Lung (tissue), 12 donors: ENCODE data around the gene PPP1R36. TPM values are rescaled to one million over a fixed set of nuclear protein-coding genes. Genes with fewer than 3 reads are reported as not detected.
"Not testable (repeated sequence)": the region's sequence is repeated elsewhere in the genome, so short reads cannot be mapped to it uniquely, and the experiment has no call there.

Experiments
- ATAC-seq: fragments of 200-7000 bp; cut with Tn5 transposase; one replicate; pipeline ENCODE4 v1.9.1; 2020; ENCODE audit warnings: moderate number of reproducible peaks; ENCODE audit not compliant: insufficient read depth, low FRiP score
- DNase-seq, 3 donors: peaks; one replicate each; pipeline ENCODE4 v3.0.0-alpha.2; 2013 to 2017
- H3K27ac ChIP-seq, 2 donors: one replicate each; pipeline ENCODE4 v1.5.1; 2013; ENCODE audit warnings: mild to moderate bottlenecking in 2 of 2, moderate library complexity in 2 of 2, control low read depth in 1 of 2, inconsistent platforms in 1 of 2, low read depth in 1 of 2, low read length in 1 of 2
- H3K27me3 ChIP-seq, 3 donors: one replicate each; pipeline ENCODE4 v1.5.1; 2013; ENCODE audit warnings: low read length in 2 of 3; ENCODE audit not compliant: control insufficient read depth in 3 of 3, insufficient read depth in 3 of 3
- H3K36me3 ChIP-seq, 4 donors: one replicate each; pipeline ENCODE4 v1.5.1; 2013; ENCODE audit warnings: low read length in 4 of 4, mild to moderate bottlenecking in 1 of 4, moderate library complexity in 1 of 4; ENCODE audit not compliant: control insufficient read depth in 4 of 4, insufficient read depth in 4 of 4
- H3K4me1 ChIP-seq, 5 donors: one replicate each; pipeline ENCODE4 v1.5.1; 2013; ENCODE audit warnings: low read length in 5 of 5, mild to moderate bottlenecking in 2 of 5, moderate library complexity in 1 of 5; ENCODE audit not compliant: control insufficient read depth in 5 of 5, insufficient read depth in 5 of 5
- H3K4me3 ChIP-seq: one replicate; pipeline ENCODE4 v1.5.1; 2013; ENCODE audit warnings: mild to moderate bottlenecking, control low read depth, moderate library complexity
- H3K9ac ChIP-seq, 2 donors: one replicate each; pipeline ENCODE4 v1.5.1; 2013; ENCODE audit warnings: low read length in 2 of 2, control low read depth in 1 of 2; ENCODE audit not compliant: insufficient read depth in 1 of 2
- H3K9me3 ChIP-seq, 4 donors: one replicate each; pipeline ENCODE4 v1.5.1; 2013; ENCODE audit warnings: low read length in 3 of 4, mild to moderate bottlenecking in 1 of 4, moderate library complexity in 1 of 4; ENCODE audit not compliant: control insufficient read depth in 4 of 4, insufficient read depth in 3 of 4
- WGBS, 2 donors: extraction: QIAGEN DNeasy Blood & Tissue Kit; methylation state at CpG; one replicate each; pipeline ENCODE4 v1.1.7; 2013; 5-methylcytosine and 5-hydroxymethylcytosine counted together
- polyA plus RNA-seq, 2 donors: library from polyadenylated mRNA; stranded (reverse); fragments of 200-250 nt; gene quantifications; one replicate each; pipeline ENCODE4 v1.2.1, GENCODE V29; 2013
- total RNA-seq, 2 donors: library from RNA; depleted of rRNA in 1 of 2; stranded (reverse); fragments of >200 nt in 1 of 2; gene quantifications; one replicate each; pipeline ENCODE4 v1.2.1, GENCODE V29; 2014 to 2021
- TF ChIP-seq, protein P1 (sequence below): IDR thresholded peaks from 2 replicates; pipeline ENCODE4 v1.5.1; 2012; ENCODE audit warnings: mild to moderate bottlenecking; ENCODE audit errors: control extremely low read depth, extremely low read depth
- donor health status: control.
- donor health status: control.
- donor health status: Bipolar disorder and iron deficiency.
- donor health status: healthy.
- donor health status: DM: yes; HTN: yes; CAD: no.

Gene PPP1R36
- total and polyA plus RNA-seq, 4 donors: 1.2 to 3.1 (median 1.9) TPM

DNA sequence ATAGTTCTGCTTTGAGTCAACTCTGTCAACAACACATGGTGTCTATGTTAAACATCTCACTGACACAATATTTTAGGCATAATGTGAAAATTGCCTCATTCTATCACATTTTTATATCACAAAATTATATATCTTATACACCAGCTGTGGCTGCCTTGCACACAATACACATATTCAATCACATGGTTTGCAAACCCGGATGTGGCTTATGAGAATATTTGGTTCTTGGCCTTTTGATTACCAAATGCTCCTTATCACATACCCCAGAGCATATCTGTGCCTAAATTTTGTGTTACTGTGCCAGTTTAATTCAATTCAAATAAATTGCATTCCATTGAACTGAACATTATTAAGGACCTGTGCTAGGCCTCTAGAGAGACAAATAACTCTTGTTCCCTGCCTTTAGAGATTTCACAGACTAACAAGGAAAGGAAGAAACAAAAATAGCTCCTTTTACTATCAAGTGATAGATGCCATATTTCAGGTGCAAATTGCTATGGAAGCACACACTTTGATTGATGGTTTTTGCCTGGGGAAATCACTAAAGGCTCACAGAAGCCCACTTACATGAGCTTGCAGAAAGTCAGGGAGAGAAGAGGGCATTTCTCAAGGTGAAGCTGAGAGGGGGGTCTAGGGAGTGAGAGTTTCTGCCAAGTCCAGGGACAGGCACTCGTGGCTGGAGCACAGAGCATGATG is 63.4 kb downstream of the PPP1R36 start:
- no peak overlapping the region for H3K4me3 ChIP-seq
- TF ChIP-seq, protein P1, sequence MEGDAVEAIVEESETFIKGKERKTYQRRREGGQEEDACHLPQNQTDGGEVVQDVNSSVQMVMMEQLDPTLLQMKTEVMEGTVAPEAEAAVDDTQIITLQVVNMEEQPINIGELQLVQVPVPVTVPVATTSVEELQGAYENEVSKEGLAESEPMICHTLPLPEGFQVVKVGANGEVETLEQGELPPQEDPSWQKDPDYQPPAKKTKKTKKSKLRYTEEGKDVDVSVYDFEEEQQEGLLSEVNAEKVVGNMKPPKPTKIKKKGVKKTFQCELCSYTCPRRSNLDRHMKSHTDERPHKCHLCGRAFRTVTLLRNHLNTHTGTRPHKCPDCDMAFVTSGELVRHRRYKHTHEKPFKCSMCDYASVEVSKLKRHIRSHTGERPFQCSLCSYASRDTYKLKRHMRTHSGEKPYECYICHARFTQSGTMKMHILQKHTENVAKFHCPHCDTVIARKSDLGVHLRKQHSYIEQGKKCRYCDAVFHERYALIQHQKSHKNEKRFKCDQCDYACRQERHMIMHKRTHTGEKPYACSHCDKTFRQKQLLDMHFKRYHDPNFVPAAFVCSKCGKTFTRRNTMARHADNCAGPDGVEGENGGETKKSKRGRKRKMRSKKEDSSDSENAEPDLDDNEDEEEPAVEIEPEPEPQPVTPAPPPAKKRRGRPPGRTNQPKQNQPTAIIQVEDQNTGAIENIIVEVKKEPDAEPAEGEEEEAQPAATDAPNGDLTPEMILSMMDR: no peak
- peaks cover 0 to 24% (median 4%) of the 10 kb centered on the region in 5 donors for H3K4me1 ChIP-seq
- no peaks in the 10 kb centered on the region for H3K9me3 ChIP-seq
- H3K27me3 ChIP-seq: peaks cover 0 to 3% (median 0%) of the 10 kb centered on the region in 3 donors
- H3K9ac ChIP-seq: no peak overlapping the region
- DNase-seq: no peak
- H3K36me3 ChIP-seq: no peaks in the 10 kb centered on the region
- WGBS, 2 donors: 82 to 86% methylated on average over 2 of the region's 2 CpGs
- ATAC-seq: no peak
- no peak overlapping the region for H3K27ac ChIP-seq

DNA sequence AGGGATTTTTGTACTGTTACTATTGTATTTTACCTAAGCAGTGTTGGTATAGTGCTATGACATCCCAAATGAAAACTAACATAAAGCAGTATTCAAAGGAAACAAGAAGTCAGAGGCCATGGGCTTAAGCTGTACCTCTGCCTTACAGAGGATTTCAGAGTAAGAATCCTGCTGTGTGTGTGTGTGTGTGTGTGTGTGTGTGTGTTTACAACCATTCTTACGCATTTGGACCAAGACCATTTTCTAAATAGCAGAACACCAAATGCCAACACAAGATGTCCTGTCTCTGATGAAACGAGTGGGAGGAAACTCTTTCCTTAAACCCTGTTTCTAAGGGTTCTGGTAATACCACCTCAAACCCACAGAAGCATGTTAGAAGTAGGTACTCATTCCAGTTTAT is 64.4 kb downstream of the PPP1R36 start:
- H3K4me3 ChIP-seq: no peak overlapping the region
- no peak overlapping the region for H3K9ac ChIP-seq
- H3K9me3 ChIP-seq: no peaks in the 10 kb centered on the region
- ATAC-seq (no peak), DNase-seq (peak in 1 of 3 donors; percentile 38)
- H3K27ac ChIP-seq: no peak overlapping the region
- H3K4me1 ChIP-seq: peaks cover 0 to 24% (median 4%) of the 10 kb centered on the region in 5 donors
- H3K36me3 ChIP-seq: no peaks in the 10 kb centered on the region
- 74 to 94% methylated on average over 2 of the region's 2 CpGs for WGBS, 2 donors
- TF ChIP-seq, protein P1: no peak
- H3K27me3 ChIP-seq: peaks cover 0 to 3% (median 0%) of the 10 kb centered on the region in 3 donors

DNA sequence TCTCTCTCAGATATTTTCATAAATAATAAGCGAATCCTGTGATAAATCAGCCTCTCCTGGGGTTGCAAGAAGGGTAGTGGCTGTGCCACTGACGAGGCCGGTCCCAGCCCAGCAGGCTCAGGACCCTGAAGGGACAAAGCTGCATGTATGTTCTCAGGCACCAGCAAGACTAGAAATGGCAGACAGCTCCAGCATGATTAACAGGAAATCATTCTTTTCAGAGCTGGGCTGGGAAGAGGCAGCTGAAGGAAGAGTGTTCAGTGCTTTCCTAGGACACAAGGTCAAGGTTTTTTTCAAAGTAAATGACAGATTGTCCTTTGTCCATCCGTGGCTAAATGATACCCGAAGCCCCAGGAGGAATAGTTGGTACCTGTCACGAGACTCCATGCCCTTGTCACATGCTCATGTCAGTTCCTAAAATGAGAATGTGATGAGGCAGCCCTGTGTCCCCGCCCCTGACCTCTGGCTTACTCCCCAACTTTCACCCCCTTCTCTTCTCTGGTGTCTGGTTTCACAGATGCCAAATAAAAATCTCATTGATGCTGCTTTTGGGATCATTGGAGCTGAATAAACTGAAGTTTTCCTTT is 65.1 kb downstream of the PPP1R36 start:
- TF ChIP-seq, protein P1: no peak
- no peak overlapping the region for H3K27ac ChIP-seq
- H3K36me3 ChIP-seq: no peaks in the 10 kb centered on the region
- DNase-seq (no peak), ATAC-seq (no peak)
- no peak overlapping the region for H3K4me3 ChIP-seq
- H3K9me3 ChIP-seq: no peaks in the 10 kb centered on the region
- H3K27me3 ChIP-seq: peaks cover 0 to 3% (median 0%) of the 10 kb centered on the region in 3 donors
- H3K4me1 ChIP-seq: peaks cover 0 to 23% (median 4%) of the 10 kb centered on the region in 5 donors
- no peak overlapping the region for H3K9ac ChIP-seq
- 62 to 68% methylated on average over 7 of the region's 7 CpGs for WGBS, 2 donors

DNA sequence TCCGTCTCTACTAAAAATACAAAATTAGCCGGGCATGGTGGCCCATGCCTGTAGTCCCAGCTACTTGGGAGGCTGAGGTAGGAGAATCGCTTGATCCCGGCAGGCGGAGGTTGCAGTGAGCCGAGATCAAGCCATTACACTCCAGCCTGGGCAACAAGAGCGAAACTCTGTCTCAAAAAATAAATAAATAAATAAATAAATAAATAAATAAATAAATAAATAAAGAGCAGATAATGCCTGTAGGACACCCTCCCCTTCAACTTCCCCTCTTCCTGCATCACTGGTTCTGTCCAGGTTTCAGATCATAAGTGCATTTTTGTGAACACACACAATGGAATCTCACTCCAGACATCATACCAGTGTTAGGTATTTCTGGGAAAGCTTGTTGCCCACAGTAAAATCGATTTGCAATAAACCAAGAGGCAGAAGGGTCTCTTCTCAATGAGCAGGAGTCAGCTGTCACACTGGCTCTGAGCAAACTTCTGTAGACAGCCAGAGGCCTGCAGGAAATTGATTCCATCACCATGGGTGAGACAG is 68.2 kb downstream of the PPP1R36 start:
- not testable (repeated sequence) for H3K9me3 ChIP-seq, H3K9ac ChIP-seq, DNase-seq, H3K4me3 ChIP-seq, H3K27me3 ChIP-seq, H3K27ac ChIP-seq, H3K36me3 ChIP-seq, ATAC-seq, H3K4me1 ChIP-seq
- WGBS, 2 donors: 91 to 93% methylated on average over 8 of the region's 8 CpGs
